ENCODE results near the gene NAA80. TPM values are rescaled to one million over a fixed set of nuclear protein-coding genes. Genes with fewer than 3 reads are reported as not detected.
"Not testable (repeated sequence)": the region's sequence is repeated elsewhere in the genome, so short reads cannot be mapped to it uniquely, and the experiment has no call there.

Gene NAA80
- total RNA-seq, 1 donor from 2014 or later: 11.8 TPM

DNA sequence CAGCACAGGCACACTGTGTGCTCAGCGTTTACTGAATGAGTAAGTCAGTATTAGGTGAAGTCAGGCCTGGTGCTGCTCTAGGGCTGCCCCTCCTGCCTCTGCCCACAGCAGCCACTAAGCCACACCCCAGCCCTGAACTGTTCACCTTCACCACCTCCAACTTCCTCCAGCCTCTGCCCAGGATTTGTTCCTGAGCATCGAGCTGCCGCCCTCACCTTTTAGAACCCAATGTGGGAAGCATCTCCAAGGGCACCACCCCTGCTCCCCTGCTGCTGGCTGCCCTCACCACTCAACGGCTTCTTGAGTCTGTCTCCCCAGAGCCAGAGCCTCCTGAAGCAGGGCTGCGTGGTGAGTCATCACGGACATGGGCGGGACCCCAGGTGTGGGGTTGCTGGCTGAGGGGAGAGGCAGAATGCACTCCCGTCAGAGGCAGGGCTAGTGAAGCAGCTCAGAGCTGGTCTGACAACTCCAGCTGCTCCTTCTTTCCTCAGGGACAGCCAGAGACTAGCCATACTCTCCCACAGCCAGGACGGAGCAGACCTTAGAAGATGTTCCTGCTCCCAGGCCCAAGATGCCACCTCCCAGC lies 17.5 kb upstream of the NAA80 start:
- DNase-seq (ENCODE audit: extremely low read depth, low read depth, low spot score): no peak

DNA sequence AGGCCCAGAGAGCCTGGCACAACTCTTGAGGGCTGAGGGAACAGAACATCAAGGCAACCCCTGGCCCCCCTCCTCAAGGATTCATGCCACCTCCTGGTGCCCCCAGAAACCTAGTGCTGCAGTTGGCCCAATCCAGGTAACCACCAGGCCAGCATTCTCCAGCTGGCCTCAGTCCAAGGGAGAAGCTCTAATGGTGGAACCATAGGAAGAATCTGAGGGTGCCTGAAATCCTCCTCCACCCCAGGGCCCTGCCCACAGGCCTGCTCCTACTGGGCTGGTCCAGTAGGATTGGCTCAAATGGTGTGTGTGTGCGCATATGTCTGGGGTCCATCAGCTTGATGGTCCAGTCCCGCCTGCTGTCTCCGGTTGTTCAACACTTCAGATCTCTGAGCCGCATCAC lies 15.6 kb upstream of the NAA80 start:
- no peak for DNase-seq (ENCODE audit: extremely low read depth, low read depth, low spot score)

DNA sequence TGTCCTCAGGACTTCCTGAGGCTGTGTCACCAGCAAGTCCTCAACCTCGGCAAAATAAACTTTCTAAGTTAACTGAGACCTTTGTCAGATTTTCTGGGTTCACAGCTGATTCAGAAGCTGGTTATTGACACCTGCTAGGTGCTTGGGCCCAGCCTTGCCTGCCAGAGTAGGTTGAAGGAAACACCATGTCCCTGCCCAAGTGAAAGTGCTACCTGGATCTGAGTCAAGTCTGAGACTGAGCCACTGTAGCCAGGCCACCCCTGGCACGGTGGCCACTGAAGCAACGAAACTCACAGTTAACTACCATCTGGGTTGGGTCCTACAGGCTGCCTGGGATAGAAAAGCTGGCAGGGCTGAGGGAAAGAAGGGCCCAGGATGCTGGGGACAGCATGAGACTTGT lies 15.1 kb upstream of the NAA80 start:
- DNase-seq (ENCODE audit: extremely low read depth, low read depth, low spot score): no peak

DNA sequence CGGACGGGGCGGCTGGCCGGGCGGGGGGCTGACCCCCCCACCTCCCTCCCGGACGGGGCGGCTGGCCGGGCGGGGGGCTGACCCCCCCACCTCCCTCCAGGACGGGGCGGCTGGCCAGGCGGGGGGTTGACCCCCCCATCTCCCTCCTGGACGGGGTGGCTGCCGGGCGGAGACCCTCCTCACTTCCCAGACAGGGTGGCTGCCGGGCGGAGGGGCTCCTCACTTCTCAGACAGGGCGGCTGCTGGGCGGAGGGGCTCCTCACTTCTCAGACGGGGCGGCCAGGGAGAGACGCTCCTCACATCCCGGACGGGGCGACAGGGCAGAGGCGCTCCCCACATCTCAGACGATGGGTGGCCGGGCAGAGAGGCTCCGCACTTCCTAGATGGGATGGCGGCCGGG lies 12.8 kb upstream of the NAA80 start:
- not testable (repeated sequence) for DNase-seq (ENCODE audit: extremely low read depth, low read depth, low spot score)

DNA sequence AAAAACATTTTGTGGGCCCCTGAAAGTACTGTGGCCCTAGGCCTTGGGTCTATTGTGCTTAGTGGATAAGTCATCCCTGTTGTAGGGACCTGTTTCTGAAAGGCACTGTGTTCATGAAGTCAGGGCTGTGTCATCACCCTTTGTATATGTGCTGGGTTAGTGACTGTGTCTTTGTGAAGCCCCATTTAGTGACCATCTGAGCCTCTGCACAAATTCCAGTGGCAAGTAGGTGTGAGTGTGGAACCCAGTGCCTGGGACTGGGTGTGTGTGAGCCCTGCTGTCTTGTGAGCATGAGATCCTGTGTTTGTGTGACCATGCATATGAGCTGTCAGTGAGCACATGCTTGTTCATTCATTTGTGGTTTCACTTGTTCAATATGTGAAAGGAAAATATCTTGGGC lies 5.4 kb upstream of the NAA80 start:
- no peak for DNase-seq (ENCODE audit: extremely low read depth, low read depth, low spot score)

DNA sequence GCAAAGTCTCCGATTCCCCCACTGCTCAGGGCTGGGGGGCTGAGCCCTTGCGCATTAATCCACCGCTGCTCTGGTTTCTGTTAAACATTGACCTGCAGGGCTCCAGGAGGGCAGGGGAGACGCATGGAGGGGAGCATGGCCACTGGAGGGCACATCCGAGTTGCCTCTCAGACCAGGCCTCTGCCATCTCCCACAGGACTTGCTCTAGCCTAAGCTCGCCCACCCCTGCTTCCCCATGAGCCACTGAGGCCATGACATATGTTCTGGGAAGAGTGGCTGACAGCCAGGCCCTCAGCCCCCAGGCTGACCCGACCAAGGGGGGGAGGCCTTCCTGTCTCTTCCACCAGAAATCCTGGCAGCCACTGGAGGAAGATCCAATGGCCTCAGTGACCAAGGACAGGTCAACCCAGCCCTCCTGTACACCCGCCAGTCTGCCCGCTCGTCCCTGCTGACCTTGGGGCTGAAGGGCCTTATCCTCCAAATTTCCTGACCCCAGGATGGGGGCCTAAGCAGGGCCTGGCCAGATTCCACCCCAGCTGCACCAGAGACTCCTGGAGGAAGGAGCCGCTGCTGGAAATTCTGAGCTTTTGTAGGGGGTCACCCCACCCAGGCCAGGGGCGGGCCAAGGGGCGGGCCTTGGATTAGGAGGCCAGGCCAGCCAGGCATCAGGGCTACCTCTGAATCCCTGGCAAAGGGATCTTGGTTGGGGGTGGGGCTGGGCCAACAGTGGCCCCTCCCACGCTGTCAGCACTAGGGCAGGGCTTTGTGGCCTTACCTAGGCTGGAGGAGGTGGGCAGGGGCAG lies 4.0 kb upstream of the NAA80 start, which contains the start of gene HYAL1:
Gene HYAL1, minus strand, starts transcription at position 562 of the 803 bp plus-strand sequence. CDS start 618 bp downstream, outside the sequence.
- no peak for DNase-seq (ENCODE audit: extremely low read depth, low read depth, low spot score)

DNA sequence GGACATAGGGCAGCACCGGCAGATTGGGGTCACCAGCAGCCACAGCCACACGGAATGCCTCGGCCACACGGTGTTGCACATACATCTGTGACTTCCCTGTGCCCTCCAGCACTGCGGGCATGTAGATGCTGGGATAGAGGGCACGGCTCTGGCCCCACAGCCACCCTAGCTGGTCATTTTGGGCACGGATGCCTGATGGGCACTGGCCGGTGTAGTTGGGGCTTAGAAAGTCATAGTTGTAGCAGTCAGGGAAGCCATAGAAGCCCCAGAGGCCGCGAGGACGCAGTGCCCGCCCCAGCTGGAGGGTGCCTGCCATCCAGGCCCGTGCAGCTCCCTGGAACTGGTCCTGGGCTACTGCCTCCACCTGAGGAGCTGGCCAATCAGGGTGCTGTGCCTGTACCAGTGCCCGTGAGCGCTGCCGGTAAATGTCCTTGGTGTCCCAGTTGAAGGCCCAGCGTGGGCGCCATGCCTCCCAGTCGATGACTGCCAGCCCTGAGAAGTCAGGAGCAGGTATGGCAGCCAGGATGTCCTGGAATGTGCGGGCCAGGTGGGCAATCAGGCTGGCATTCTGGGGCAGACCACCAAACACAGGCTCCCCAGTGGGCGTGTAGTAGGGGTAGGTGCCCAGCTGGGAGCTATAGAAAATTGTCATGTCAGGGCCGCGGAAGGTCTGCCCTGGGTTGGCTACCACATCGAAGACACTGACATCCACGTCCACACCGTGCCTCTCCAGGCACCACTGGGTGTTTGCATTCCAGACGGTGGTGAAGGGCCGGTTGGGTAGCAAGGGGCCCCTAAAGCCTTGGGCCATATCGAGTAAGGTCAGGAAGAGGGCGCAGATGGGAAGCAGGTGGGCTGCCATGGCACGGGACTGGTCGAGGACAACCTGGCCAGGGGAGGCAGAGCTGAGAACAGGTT lies 3.1 kb upstream of the NAA80 start:
- DNase-seq (ENCODE audit: extremely low read depth, low read depth, low spot score): no peak

DNA sequence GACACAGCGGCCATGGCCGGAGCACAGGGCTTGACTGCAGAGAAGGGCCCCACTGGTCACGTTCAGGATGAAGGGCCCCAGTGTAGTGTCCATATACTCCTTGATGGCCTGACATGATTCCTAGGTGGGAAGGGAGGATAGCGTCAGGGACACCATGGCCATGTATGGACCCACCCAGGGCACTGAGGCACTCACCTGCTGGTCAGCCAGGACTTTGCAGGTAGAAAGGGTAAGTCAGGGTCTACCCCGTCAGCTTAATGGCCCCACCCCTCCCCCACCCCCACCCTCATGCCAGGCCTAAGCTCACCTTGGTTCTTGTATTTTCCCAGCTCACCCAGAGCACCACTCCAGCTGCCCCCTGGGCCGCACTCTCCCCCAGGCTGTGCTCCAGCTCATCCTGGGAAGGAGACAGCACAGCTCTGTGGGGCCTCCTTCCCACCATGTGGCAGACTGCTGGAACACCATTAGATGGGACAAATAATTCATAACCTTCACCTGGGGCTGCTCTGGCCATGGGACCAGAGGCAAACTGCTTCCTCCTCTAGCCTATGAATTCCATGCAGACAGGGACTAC lies 1.6 kb upstream of the NAA80 start:
- DNase-seq (ENCODE audit: extremely low read depth, low read depth, low spot score): no peak

DNA sequence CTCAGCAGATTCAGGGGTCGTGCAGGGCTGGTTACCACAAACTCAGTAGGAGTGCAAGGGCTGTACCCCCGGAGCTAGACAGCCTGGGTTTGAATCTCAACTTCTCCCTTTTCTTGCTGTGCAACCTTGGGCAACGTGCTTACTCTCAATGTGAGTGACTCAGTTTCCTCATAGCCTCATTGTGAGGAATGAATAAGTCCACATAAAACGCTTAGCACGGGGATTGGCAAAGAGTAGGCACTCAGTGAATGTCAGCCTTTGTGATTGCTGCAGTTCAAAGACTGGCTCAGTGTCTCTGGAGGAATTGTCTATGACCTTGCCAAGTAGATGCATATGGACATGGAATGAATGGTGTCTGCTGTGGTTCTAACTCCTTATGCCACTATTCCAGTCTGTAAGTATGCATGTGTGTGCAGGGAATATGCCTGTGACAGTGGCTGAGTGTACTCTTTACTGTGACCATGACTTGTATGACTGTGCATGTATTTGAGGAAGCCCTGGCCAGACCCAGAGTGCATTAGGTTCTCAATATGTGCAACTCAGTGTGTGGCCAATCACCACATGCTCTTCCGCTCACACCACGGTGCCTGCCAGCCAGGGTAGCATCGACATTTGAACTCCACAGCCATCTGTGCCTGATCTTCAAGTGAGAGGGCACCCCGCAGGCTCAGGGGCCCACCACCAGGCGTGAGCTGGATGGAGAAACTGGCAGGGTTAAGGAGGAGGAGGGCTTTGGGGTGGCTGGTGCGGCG lies 900 bp upstream of the NAA80 start:
- DNase-seq (ENCODE audit: extremely low read depth, low read depth, low spot score): no peak

DNA sequence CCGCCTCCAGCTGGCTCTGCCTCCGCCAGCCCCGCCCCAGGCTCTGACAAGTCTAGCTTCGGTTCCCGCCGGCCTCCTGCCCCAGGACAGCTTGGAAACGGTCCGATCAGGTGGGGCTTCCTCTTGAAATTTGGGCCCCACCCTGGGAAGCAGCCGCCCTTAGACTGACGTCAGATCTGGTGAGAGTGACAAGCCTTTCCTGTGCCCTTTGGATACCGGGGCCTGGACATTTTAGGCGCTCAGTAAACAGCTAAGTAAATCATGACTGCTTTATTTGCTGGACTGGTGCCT lies 378 bp upstream of the NAA80 start:
- no peak for DNase-seq (ENCODE audit: extremely low read depth, low read depth, low spot score)

DNA sequence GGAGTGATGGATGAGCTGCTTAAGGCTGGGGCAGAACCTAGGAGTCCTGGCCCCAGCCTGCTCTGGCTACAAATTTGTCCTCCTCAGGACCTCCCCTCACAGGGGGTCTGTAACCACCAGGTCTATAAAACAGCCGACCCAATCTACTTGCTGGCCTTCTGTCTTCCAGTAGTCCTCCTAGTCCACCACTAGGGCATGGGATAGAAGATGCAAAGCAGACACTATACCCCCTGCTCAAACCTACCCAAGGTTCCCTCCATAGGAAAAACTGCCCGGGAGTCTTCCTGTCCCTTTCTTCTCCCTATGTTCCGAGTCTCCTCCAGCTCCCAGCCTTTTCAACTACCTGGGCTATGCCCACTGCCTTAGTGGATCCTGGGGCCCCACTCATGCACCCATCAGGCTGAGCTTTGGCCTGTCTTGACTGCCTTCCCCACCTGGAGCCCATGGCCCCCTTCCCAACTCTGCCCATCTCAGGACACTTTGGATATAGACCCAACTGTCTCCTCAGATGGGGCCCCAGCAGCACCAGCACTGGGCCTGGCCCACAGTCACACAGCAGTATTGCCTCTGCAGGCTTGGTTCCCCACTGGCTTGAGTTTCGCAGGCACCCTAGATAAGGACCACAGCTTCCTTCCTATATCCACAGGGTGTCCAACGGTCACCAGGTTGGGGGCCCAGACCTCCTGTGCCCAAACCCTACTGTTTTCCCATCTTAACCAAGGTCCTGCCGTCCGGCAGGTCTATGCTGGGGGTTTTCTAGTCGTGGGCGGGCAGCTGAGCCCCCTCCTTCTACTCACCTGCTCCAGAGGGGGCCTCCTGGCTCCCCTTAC lies 1.1 kb downstream of the NAA80 start:
- DNase-seq (ENCODE audit: extremely low read depth, low read depth, low spot score): no peak

DNA sequence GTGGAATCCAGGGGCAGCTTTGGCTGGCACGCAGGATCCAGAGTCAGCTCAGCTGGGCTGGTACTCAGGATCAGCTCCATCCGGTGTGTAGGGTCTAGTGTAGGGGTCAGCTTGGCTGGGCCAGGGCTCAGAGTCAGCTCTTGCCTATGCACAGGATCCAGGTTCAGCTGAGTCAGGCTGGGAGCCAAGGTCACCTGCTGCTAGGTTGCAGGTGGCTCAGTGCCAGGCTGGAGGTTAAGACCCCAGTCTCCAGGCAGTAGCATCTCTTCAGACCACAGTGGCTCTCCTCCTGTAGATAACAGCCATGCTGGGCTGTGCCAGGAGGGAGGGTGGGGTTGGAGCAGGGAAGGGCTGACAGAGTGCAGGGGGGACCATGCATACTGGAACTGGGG lies 1.8 kb downstream of the NAA80 start:
- no peak for DNase-seq (ENCODE audit: extremely low read depth, low read depth, low spot score)

DNA sequence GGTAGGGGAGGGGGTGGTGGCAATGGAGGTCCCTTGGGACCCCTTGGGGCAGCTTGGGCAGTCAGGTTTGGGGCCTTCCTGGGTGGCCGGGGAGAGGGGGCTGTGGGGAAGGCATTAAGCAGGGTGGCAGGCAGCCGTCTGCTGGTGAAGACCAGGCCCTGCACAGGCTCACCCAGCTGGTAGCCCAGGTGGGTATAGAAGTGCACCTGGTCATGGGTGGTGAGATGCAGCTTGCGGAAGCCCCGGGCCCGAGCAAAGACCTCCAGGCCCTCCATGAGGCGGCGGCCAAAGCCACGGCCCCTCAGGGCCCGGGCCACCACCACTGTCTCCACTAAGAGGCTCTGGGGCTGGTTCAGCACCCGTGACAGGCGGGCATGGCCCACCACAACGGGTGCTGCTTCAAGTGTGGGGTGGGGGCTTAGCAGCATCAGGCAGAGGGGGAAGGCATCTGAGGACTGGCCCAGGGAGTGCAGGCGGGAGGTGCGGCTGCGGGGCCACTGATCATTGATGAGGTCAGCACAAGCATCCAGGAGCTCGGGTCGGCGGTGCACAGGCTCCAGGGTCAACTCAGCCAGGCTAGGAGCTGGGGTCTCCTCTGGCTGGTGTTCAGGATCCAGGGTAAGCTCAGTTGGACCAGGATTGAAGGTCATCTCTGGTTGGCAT lies 2.4 kb downstream of the NAA80 start:
- DNase-seq (ENCODE audit: extremely low read depth, low read depth, low spot score): no peak

DNA sequence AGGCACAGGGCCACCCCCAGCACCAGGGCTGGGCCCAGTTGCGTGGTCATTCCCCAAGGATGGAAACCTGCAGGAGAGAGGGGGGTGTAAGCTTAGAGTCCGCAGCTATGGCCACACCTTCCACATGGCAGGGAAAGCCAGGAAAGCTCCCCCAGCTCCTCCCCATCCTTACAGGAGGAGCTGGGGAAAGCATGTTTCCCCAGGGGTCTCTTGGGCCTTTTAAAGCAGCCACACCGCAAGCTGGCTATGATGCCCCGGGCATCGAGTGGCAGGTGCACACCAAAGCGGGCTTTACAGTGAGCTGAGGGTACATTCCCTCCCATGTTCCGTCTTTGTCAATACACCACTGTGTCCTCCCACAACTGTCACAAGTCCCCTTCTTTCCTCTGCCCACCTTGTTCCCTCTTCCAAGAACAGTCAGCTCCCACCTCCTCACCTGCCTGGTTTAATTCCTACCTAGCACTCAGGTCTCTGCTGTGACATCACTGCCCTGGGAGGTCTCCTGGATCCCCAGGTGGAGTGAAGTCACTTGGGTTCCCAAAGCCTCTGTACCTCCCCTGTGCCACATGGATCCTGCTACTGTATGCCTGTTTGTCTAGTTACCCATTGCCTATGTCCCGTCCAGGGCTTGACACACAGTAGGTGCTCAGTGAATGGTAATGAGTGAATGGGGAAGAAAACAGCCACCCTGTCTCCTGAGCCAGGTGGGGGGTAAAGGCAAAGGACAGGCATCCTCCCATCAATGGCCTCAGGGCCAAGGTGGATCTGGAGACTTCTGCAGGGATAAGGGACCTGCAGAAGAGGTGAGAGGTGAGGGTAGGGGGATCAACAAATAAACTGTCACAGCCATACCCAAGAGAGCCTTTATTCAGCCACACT lies 3.4 kb downstream of the NAA80 start:
- no peak for DNase-seq (ENCODE audit: extremely low read depth, low read depth, low spot score)

DNA sequence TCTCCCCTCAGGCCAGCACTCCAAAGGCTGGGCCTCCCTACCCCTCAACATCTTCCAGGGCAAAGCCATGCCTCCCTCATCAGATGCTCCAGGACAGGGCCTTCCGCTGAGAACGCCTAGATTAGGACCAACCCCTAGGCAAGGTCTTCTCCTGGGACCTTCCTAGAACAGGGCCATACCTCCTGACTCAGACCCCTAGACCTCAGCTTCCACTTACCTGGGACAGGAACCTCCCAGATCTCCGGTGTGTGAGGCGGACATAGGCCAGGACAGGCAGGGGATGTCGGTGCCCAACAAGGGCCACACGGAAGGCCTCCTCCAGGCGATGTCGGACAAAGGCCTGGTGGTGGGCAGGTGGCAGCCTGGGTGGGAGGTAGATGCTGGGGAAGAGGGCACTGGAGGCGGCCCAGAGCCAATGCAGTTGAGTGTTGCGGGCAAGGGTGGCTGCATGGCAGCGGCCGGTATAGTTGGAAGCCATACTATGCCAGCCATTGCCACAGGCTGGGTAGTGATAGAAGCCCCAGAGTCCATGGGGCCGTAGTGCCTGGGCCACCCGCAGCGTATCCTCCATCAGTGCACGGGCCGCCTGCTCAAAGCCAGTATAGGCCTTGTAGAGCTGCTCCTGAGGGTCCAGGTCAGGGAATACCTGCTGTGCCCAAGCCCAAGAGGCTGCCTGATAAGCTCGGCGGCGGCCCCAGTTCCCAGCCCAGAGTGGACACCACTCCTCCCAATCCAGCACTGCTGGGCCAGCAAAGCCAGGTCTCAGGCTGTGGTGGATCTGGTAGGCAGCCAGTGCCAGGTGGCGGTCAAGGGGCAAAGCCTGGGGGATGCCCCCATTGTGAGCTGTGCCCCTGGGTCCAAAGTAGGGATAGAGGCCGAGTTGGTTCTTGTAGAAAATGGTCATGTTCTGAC lies 4.5 kb downstream of the NAA80 start:
- no peak for DNase-seq (ENCODE audit: extremely low read depth, low read depth, low spot score)

DNA sequence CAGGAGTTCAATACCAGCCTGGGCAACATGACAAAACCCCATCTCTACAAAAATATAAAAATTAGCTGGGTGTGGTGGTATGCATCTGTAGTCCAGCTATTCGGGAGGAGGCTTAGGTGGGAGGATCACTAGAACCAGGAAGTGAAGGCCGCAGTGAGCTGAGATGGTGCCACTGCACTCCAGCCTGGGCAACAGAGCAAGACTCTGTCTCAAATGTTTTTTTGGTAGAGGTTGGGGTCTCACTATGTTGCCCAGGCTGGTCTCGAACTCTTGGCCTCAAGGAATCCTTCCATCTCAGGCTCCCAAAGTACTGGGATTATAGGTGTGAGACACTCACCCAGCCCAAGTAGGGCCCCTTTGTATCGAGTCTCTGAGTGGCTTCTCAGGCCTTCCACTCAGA lies 5.1 kb downstream of the NAA80 start:
- DNase-seq (ENCODE audit: extremely low read depth, low read depth, low spot score): no peak

All from glomerular endothelial cell (primary cell).